ENCODE data around the gene CFAP46.
"Not testable (repeated sequence)": the region's sequence is repeated elsewhere in the genome, so short reads cannot be mapped to it uniquely, and the experiment has no call there.

Gene CFAP46

GRCh38 chr10:132861116-132861691, 81.2 kb downstream of the CFAP46 start:
- DNase-seq (ENCODE audit: low read depth) = no peak

GRCh38 chr10:132860532-132860931, 81.8 kb downstream of the CFAP46 start:
- no peak for DNase-seq (ENCODE audit: low read depth)

- no peak for DNase-seq (ENCODE audit: low read depth)
Observed at GRCh38 chr10:132859084-132859855, 83.1 kb downstream of the CFAP46 start.

- DNase-seq (ENCODE audit: low read depth) = no peak
Observed at GRCh38 chr10:132858121-132859081, 84.0 kb downstream of the CFAP46 start.

- DNase-seq (ENCODE audit: low read depth) = no peak
Observed at GRCh38 chr10:132856869-132857524, 85.4 kb downstream of the CFAP46 start.

- no peak for DNase-seq (ENCODE audit: low read depth)
Observed at GRCh38 chr10:132855889-132856288, 86.5 kb downstream of the CFAP46 start.

GRCh38 chr10:132851451-132851850, 90.9 kb downstream of the CFAP46 start:
- no peak for DNase-seq (ENCODE audit: low read depth)

- no peak for DNase-seq (ENCODE audit: low read depth)
Observed at GRCh38 chr10:132850896-132851295, 91.5 kb downstream of the CFAP46 start.

- no peak for DNase-seq (ENCODE audit: low read depth)
Observed at GRCh38 chr10:132850246-132850645, 92.1 kb downstream of the CFAP46 start.

- no peak for DNase-seq (ENCODE audit: low read depth)
Observed at GRCh38 chr10:132849546-132850031, 92.8 kb downstream of the CFAP46 start.

GRCh38 chr10:132848951-132849545, 93.3 kb downstream of the CFAP46 start:
- DNase-seq (ENCODE audit: low read depth) = no peak

GRCh38 chr10:132848291-132848701, 94.1 kb downstream of the CFAP46 start:
- DNase-seq (ENCODE audit: low read depth) = no peak

- no peak for DNase-seq (ENCODE audit: low read depth)
Observed at GRCh38 chr10:132847856-132848255, 94.5 kb downstream of the CFAP46 start.

GRCh38 chr10:132847416-132847777, 95.0 kb downstream of the CFAP46 start:
- DNase-seq (ENCODE audit: low read depth) = no peak

GRCh38 chr10:132846631-132847415, 95.5 kb downstream of the CFAP46 start:
- no peak for DNase-seq (ENCODE audit: low read depth)

- no peak for DNase-seq (ENCODE audit: low read depth)
Observed at GRCh38 chr10:132845780-132846595, 96.4 kb downstream of the CFAP46 start.

- DNase-seq (ENCODE audit: low read depth) = no peak
Observed at GRCh38 chr10:132845041-132845551, 97.3 kb downstream of the CFAP46 start.

GRCh38 chr10:132844069-132844809, 98.1 kb downstream of the CFAP46 start:
- no peak for DNase-seq (ENCODE audit: low read depth)

GRCh38 chr10:132843276-132843675, 99.1 kb downstream of the CFAP46 start:
- not testable (repeated sequence) for DNase-seq (ENCODE audit: low read depth)
